H1 (cell line): ENCODE results near the gene MYL7.
A peak's percentile ranks its signal among the peaks of the same experiment; 100 is the strongest.

Experiments used
- CHD1 ChIP-seq: IDR thresholded peaks from 2 replicates; pipeline ENCODE4 v1.6.1; 2012; ENCODE audit warnings: low read depth, low read length, improper control_type of control experiment
- EP300 ChIP-seq, 2 experiments: IDR thresholded peaks; 1 replicate in 1 of 2; 2 replicates in 1 of 2; pipeline ENCODE4 v1.6.1; 2011 to 2012; ENCODE audit warnings: low read depth in 2 of 2, low read length in 2 of 2, mild to moderate bottlenecking in 2 of 2, borderline replicate concordance in 1 of 2, inconsistent platforms in 1 of 2, moderate library complexity in 1 of 2
- POLR2A ChIP-seq, 2 experiments: IDR thresholded peaks; 1 replicate in 1 of 2; 2 replicates in 1 of 2; pipeline ENCODE4 v1.6.1; 2011; ENCODE audit warnings: low read depth in 2 of 2, low read length in 2 of 2, mild to moderate bottlenecking in 2 of 2; ENCODE audit errors: control extremely low read depth in 1 of 2
- RFX5 ChIP-seq: IDR thresholded peaks from 2 replicates; pipeline ENCODE4 v1.6.1; 2011; ENCODE audit warnings: low read depth, low read length, improper control_type of control experiment, borderline replicate concordance
- TCF12 ChIP-seq: IDR thresholded peaks from 2 replicates; pipeline ENCODE4 v1.6.1; 2011; ENCODE audit warnings: low read depth, mild to moderate bottlenecking, low read length
- TF ChIP-seq, protein P1 (sequence below), 3 experiments: IDR thresholded peaks; 1 replicate in 2 of 3; 2 replicates in 1 of 3; pipeline versions ENCODE4 v1.5.1 to v1.6.1; 2011; ENCODE audit warnings: low read length in 3 of 3, mild to moderate bottlenecking in 3 of 3, inconsistent platforms in 2 of 3, low read depth in 1 of 3, moderate library complexity in 1 of 3; ENCODE audit not compliant: insufficient read depth in 1 of 3; ENCODE audit errors: control extremely low read depth in 1 of 3

GRCh38 chr7:44131173-44132029 lies 9.7 kb downstream of the MYL7 start:
- TF ChIP-seq, protein P1, sequence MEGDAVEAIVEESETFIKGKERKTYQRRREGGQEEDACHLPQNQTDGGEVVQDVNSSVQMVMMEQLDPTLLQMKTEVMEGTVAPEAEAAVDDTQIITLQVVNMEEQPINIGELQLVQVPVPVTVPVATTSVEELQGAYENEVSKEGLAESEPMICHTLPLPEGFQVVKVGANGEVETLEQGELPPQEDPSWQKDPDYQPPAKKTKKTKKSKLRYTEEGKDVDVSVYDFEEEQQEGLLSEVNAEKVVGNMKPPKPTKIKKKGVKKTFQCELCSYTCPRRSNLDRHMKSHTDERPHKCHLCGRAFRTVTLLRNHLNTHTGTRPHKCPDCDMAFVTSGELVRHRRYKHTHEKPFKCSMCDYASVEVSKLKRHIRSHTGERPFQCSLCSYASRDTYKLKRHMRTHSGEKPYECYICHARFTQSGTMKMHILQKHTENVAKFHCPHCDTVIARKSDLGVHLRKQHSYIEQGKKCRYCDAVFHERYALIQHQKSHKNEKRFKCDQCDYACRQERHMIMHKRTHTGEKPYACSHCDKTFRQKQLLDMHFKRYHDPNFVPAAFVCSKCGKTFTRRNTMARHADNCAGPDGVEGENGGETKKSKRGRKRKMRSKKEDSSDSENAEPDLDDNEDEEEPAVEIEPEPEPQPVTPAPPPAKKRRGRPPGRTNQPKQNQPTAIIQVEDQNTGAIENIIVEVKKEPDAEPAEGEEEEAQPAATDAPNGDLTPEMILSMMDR (IDR thresholded peaks at IDR 0.05; ENCODE audit: control extremely low read depth in 1 of 3, insufficient read depth in 1 of 3, low read depth in 1 of 3, low read length in 3 of 3) = peak; percentile 66 to 75 (median 68)
- TF ChIP-seq EP300 (IDR thresholded peaks at IDR 0.05; ENCODE audit: borderline replicate concordance in 1 of 2, low read depth in 2 of 2, low read length in 2 of 2) (no peak), POLR2A (IDR thresholded peaks at IDR 0.05; ENCODE audit: control extremely low read depth in 1 of 2, low read depth in 2 of 2, low read length in 2 of 2) (no peak), TCF12 (no peak), CHD1 (no peak), RFX5 (no peak)
